Measurements from ENCODE around the gene DUS2.
"Not testable (repeated sequence)": the region's sequence is repeated elsewhere in the genome, so short reads cannot be mapped to it uniquely, and the experiment has no call there.

DUS2 gene

DNA sequence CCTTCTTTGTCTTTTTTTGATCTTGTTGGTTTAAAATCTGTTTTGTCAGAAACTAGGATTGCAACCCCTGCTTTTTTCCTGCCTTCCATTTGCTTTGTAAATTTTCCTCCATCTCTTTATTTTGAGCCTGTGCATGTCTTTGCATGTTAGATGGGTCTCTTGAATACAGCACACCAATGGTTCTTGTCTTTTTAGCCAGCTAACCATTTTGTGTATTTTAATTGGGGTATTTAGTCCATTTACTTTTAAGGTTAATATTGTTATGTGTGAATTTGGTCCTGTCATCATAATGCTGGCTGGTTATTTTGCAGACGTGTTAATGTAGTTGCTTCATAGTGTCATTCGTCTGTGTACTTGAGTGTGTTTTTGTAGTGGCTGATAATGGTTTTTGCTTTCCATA is 88.3 kb downstream of the DUS2 start:
- no peak overlapping the region for H3K27ac ChIP-seq
- H3K27me3 ChIP-seq (ENCODE audit: insufficient read depth, low read depth, severe bottlenecking): no peaks in the 10 kb centered on the region
- TF ChIP-seq, protein P1, sequence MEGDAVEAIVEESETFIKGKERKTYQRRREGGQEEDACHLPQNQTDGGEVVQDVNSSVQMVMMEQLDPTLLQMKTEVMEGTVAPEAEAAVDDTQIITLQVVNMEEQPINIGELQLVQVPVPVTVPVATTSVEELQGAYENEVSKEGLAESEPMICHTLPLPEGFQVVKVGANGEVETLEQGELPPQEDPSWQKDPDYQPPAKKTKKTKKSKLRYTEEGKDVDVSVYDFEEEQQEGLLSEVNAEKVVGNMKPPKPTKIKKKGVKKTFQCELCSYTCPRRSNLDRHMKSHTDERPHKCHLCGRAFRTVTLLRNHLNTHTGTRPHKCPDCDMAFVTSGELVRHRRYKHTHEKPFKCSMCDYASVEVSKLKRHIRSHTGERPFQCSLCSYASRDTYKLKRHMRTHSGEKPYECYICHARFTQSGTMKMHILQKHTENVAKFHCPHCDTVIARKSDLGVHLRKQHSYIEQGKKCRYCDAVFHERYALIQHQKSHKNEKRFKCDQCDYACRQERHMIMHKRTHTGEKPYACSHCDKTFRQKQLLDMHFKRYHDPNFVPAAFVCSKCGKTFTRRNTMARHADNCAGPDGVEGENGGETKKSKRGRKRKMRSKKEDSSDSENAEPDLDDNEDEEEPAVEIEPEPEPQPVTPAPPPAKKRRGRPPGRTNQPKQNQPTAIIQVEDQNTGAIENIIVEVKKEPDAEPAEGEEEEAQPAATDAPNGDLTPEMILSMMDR (IDR thresholded peaks at IDR 0.05; ENCODE audit: low read depth, low read length): no peak
- no peaks in the 10 kb centered on the region for H3K36me3 ChIP-seq
- H3K9me3 ChIP-seq (ENCODE audit: severe bottlenecking): peaks cover 7% of the 10 kb centered on the region
- no peak overlapping the region for H3K4me3 ChIP-seq (ENCODE audit: low read depth, low read length)
- DNase-seq: no peak

DNA sequence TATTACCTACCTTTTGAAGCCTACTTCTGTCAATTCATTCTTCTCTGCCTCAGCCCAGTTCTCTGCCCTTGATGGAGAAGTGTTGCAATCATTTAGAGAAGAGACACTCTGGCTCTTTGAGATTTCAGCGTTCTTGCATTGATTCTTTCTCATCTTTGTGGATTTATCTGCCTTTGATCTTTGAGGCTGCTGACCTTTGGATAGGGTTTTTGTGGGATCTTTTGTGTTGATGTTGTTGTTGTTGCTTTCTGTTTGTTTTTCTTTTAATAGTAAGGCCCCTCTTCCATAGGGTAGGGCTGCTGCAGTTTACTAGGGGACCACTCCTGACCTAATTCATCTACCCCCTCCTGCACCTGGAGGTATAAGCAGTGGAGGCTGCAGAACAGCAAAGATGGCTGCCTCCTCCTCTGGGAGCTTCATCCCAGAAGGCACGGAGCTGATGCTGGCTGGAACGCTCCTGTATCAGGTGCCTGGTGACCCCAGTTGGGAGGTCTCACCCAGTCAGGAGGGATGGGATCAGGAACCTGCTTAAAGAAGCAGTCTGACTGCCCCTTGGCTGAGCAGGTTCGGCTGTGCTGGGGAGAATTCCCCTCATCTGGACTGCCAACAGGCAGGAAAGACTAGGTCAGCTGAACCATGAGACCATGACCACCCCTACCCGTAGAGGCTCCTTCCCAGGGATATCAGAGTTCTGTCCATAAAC is 90.1 kb downstream of the DUS2 start:
- TF ChIP-seq, protein P1 (IDR thresholded peaks at IDR 0.05; ENCODE audit: low read depth, low read length): no peak

DNA sequence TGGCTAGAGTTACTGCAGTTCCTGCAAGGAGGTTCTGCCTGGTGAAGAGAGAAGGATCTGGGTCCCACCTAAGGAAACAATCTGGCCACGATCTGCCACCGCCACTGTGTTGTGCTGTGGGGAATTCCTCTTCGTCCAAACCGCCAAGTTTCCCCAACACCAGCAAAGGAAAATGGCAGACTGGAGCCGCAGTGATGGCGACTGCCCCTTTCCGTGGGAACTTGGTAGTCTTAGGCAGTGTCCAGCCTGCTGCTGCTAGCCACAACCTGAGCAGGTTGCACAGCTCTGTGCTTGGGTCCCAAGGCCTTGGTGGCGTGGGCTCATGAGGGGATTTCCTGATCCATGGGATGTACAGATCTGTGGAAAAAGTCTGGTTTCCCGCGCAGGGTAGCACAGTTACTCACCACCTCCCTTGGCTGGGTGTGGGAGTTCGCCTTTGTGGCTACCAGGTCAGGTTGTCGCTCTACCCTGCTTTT is 90.7 kb downstream of the DUS2 start:
- Histone ChIP-seq H3K27me3 (ENCODE audit: insufficient read depth, low read depth, severe bottlenecking) (no peaks in the 10 kb centered on the region), H3K27ac (no peak overlapping the region), H3K9me3 (ENCODE audit: severe bottlenecking) (peaks cover 2% of the 10 kb centered on the region), H3K4me3 (ENCODE audit: low read depth, low read length) (no peak overlapping the region), H3K36me3 (no peaks in the 10 kb centered on the region)
- TF ChIP-seq, protein P1 (IDR thresholded peaks at IDR 0.05; ENCODE audit: low read depth, low read length): no peak
- no peak for DNase-seq

More for the DNA sequence above, 90.1 kb downstream of the DUS2 start:
- no peak overlapping the region for H3K4me3 ChIP-seq (ENCODE audit: low read depth, low read length)
- no peaks in the 10 kb centered on the region for H3K36me3 ChIP-seq
- H3K27me3 ChIP-seq (ENCODE audit: insufficient read depth, low read depth, severe bottlenecking): no peaks in the 10 kb centered on the region
- peaks cover 7% of the 10 kb centered on the region for H3K9me3 ChIP-seq (ENCODE audit: severe bottlenecking)
- no peak overlapping the region for H3K27ac ChIP-seq
- no peak for DNase-seq

DNA sequence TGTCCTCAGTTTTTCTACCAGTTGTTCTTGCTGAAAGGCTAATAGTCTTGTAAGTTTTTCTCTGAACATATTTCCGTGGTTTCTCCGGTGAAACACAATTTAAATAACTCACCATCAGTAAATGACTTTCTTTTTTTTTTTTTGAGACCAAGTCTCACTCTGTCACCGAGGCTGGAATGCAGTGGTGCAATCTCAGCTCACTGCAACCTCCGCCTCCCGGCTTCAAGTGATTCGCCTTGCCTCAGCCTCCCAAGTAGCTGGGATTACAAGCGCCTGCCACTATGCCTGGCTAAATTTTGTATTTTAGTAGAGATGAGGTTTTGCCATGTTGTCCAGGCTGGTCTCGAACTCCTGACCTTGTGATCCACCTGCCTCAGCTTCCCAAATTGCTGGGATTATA is 91.9 kb downstream of the DUS2 start:
- DNase-seq; H3K27me3 ChIP-seq (ENCODE audit: insufficient read depth, low read depth, severe bottlenecking); H3K27ac ChIP-seq; H3K9me3 ChIP-seq (ENCODE audit: severe bottlenecking); H3K4me3 ChIP-seq (ENCODE audit: low read depth, low read length); H3K36me3 ChIP-seq: not testable (repeated sequence)

DNA sequence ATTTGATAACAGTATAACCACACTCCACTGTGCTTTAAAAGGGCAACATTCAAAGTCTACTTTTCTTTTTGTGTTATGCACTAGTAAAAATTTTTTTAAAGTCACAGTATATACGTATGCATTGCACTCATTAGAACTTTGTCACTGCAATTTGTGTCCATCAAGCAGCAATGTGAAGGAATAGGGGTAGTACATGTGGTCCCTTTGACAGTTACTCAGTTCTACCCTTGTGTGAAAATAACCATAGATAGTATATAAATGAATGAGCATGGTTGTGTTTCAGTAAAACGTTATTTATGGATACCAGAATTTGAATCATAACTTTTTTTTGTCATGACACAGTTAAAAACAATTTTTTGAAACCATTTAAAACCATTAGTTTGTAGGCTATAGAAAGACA is 92.8 kb downstream of the DUS2 start:
- Histone ChIP-seq H3K4me3 (ENCODE audit: low read depth, low read length) (no peak overlapping the region), H3K27me3 (ENCODE audit: insufficient read depth, low read depth, severe bottlenecking) (no peaks in the 10 kb centered on the region), H3K36me3 (no peaks in the 10 kb centered on the region), H3K27ac (no peak overlapping the region), H3K9me3 (ENCODE audit: severe bottlenecking) (no peaks in the 10 kb centered on the region)
- DNase-seq: no peak
- TF ChIP-seq, protein P1 (IDR thresholded peaks at IDR 0.05; ENCODE audit: low read depth, low read length): no peak

DNA sequence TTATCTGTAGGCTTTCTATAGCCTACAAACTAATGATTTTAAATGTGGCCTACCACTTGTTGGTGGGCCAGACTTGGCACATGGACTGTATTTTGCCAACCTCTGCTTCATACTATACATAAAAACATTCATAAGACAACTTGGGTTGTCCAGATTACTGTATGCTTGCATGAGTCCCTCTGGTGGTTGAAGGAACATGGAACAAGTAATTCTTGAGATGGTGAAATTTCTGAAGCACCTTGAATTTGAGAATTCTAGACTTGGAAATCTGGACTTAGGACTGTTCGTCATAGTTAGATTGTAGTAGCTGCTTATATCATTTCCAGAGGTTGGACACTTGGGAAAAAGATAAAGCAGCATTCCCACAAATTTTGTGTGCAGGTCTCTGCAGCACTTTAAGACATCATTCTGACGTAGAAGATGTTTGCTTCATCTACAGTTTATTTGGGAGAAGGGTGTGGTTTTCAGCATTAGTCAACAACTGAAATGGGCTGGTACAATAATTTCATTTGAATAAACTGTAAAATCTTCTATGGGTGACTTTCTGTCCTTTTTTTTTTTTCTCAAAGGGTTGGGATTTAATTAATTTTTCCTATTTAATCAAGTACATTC is 93.3 kb downstream of the DUS2 start:
- no peak overlapping the region for H3K27ac ChIP-seq

More for the DNA sequence above, 93.3 kb downstream of the DUS2 start:
- no peak for DNase-seq
- H3K27me3 ChIP-seq (ENCODE audit: insufficient read depth, low read depth, severe bottlenecking): no peaks in the 10 kb centered on the region
- TF ChIP-seq, protein P1 (IDR thresholded peaks at IDR 0.05; ENCODE audit: low read depth, low read length): 0 out of 2 replicates have a peak, but pooled peaks have one; percentile 14
- no peaks in the 10 kb centered on the region for H3K36me3 ChIP-seq
- H3K4me3 ChIP-seq (ENCODE audit: low read depth, low read length): no peak overlapping the region
- H3K9me3 ChIP-seq (ENCODE audit: severe bottlenecking): no peaks in the 10 kb centered on the region

Data from WERI-Rb-1 (cell line).